CD4-positive, alpha-beta memory T cell (primary cell): ENCODE results near the gene PPIL1. TPM values are rescaled to one million over a fixed set of nuclear protein-coding genes. Genes with fewer than 3 reads are reported as not detected.

Experiments
- CTCF ChIA-PET: fragments of 350-600 bp; sonication (Branson Sonifier 250); formaldehyde crosslinking; loops from one replicate; lab custom pipeline; 2021; ENCODE audit warnings: inconsistent platforms; ENCODE audit not compliant: partially characterized antibody; lab: Charles Lee
- POLR2A ChIA-PET: fragments of 350-600 bp; sonication (Branson Sonifier 250); formaldehyde crosslinking; loops from one replicate; lab custom pipeline; 2021; ENCODE audit not compliant: partially characterized antibody; lab: Charles Lee
- DNase-seq, 5 donors: peaks; one replicate each; pipeline versions ENCODE4 v3.0.0 to v3.0.0-alpha.2; 2020 to 2022; ENCODE audit warnings: mixed read lengths in 1 of 5
- H3K27ac ChIP-seq: one replicate; pipeline ENCODE4 v1.7.0; 2013; ENCODE audit warnings: low read depth, low read length
- H3K27me3 ChIP-seq: 2 replicates; pipeline ENCODE4 v1.7.0; 2013; ENCODE audit warnings: mild to moderate bottlenecking, low read length, moderate library complexity; ENCODE audit not compliant: insufficient read depth
- H3K36me3 ChIP-seq: 2 replicates; pipeline ENCODE4 v1.7.0; 2013; ENCODE audit warnings: mild to moderate bottlenecking, low read length, moderate library complexity; ENCODE audit not compliant: insufficient read depth
- H3K4me1 ChIP-seq: 2 replicates; pipeline ENCODE4 v1.7.0; 2013; ENCODE audit warnings: mild to moderate bottlenecking, low read length, moderate library complexity; ENCODE audit not compliant: insufficient read depth
- H3K4me3 ChIP-seq, 2 donors: one replicate each; pipeline ENCODE4 v1.7.0; 2013; ENCODE audit warnings: low read length in 2 of 2, mild to moderate bottlenecking in 1 of 2
- H3K9me3 ChIP-seq, 2 donors: one replicate each; pipeline ENCODE4 v1.7.0; 2013; ENCODE audit warnings: low read length in 2 of 2, control low read depth in 1 of 2; ENCODE audit not compliant: control insufficient read depth in 1 of 2
- H3K27ac Mint-ChIP-seq, 7 donors: one replicate each; pipeline ENCODE4 v1.8.0; 2020 to 2021; ENCODE audit warnings: mixed read lengths in 7 of 7, mild to moderate bottlenecking in 6 of 7, inconsistent platforms in 3 of 7, moderate library complexity in 3 of 7
- H3K27me3 Mint-ChIP-seq, 2 donors: one replicate each; pipeline ENCODE4 v1.8.0; 2020 to 2021; ENCODE audit warnings: mixed read lengths in 2 of 2
- H3K36me3 Mint-ChIP-seq, 2 donors: one replicate each; pipeline ENCODE4 v1.8.0; 2020 to 2021; ENCODE audit warnings: mixed read lengths in 2 of 2, inconsistent platforms in 1 of 2, mild to moderate bottlenecking in 1 of 2
- H3K4me1 Mint-ChIP-seq, 4 donors: one replicate each; pipeline ENCODE4 v1.8.0; 2020 to 2021; ENCODE audit warnings: mixed read lengths in 4 of 4, mild to moderate bottlenecking in 1 of 4
- H3K4me3 Mint-ChIP-seq, 8 donors: one replicate each; pipeline ENCODE4 v1.8.0; 2020 to 2021; ENCODE audit warnings: mixed read lengths in 8 of 8, mild to moderate bottlenecking in 7 of 8, moderate library complexity in 6 of 8, inconsistent platforms in 3 of 8
- H3K9me3 Mint-ChIP-seq, 8 donors: one replicate each; pipeline ENCODE4 v1.8.0; 2020 to 2021; ENCODE audit warnings: mixed read lengths in 8 of 8, mild to moderate bottlenecking in 5 of 8, inconsistent platforms in 3 of 8, moderate library complexity in 1 of 8
- intact Hi-C: fragments of 100-400 bp; cut with micrococcal nuclease; formaldehyde crosslinking; loops from one replicate; pipeline ENCODE4 v1.15.1; 2023
- polyA plus RNA-seq, 2 donors: library from polyadenylated mRNA; unstranded; fragments of 300-500 nt; fragmentation: Illumina TruSeq; gene quantifications; one replicate each; pipeline ENCODE4 v1.2.3, GENCODE V29; 2021
- total RNA-seq, 2 experiments: library from RNA; stranded (reverse); gene quantifications; one replicate each; pipeline ENCODE4 v1.2.3, GENCODE V29; 2021

PPIL1 gene
- total and polyA plus RNA-seq, 4 experiments from 2014 or later: 8.4 to 19.7 (median 13.9) TPM

GRCh38 chr6:36851149-36851614, 23.4 kb downstream of the PPIL1 start:
- POLR2A ChIA-PET: no interaction called here

GRCh38 chr6:36850021-36850420, 24.6 kb downstream of the PPIL1 start:
- Histone ChIP-seq H3K27ac (no peak overlapping the region), H3K9me3 (peaks cover 0 to 3% of the 10 kb centered on the region in 2 donors), H3K36me3 (peaks cover 9% of the 10 kb centered on the region), H3K4me1 (no peaks in the 10 kb centered on the region), H3K4me3 (no peak overlapping the region), H3K27me3 (no peaks in the 10 kb centered on the region)
- Mint-ChIP-seq H3K4me1 (no peaks in the 10 kb centered on the region), H3K27ac (no peak overlapping the region), H3K4me3 (no peak overlapping the region), H3K27me3 (no peaks in the 10 kb centered on the region), H3K9me3 (peaks cover 0 to 20% (median 15%) of the 10 kb centered on the region in 8 donors), H3K36me3 (peaks cover 44% of the 10 kb centered on the region in 2 donors)
- no peak for DNase-seq
- intact Hi-C loops: no loop called here
- ChIA-PET POLR2A (no interaction called here), CTCF (interaction anchor here (0.7 to 5.6 kb wide), 10 partner anchors 10 to 168 kb away, joined by 3 to 47 read pairs (median 3); partner anchors contain the start of gene PPIL1)

More at GRCh38 chr6:36851149-36851614, 23.4 kb downstream of the PPIL1 start:
- Histone ChIP-seq H3K27ac (no peak overlapping the region), H3K27me3 (no peaks in the 10 kb centered on the region), H3K36me3 (peaks cover 20% of the 10 kb centered on the region), H3K9me3 (peaks cover 0 to 3% of the 10 kb centered on the region in 2 donors), H3K4me1 (no peaks in the 10 kb centered on the region), H3K4me3 (no peak overlapping the region)
- peaks cover 55% of the 10 kb centered on the region in 2 donors for H3K36me3 Mint-ChIP-seq
- intact Hi-C loops: loop anchor here (1.0 kb wide), 1 partner anchor 85 kb away; no protein-coding TSS in a partner anchor
- H3K27ac Mint-ChIP-seq: no peak overlapping the region
- H3K4me3 Mint-ChIP-seq: no peak overlapping the region
- CTCF ChIA-PET: interaction anchor here (0.9 to 5.6 kb wide), 10 partner anchors 9 to 375 kb away, joined by 3 to 47 read pairs (median 4); partner anchors contain the start of gene C6orf89
- no peaks in the 10 kb centered on the region for H3K27me3 Mint-ChIP-seq
- H3K4me1 Mint-ChIP-seq: no peaks in the 10 kb centered on the region
- peaks cover 0 to 20% (median 15%) of the 10 kb centered on the region in 8 donors for H3K9me3 Mint-ChIP-seq
- DNase-seq: peak in 4 of 5 donors; percentile 37 to 49 (median 46)

- POLR2A ChIA-PET: no interaction called here
- no peak overlapping the region for H3K27ac ChIP-seq
- DNase-seq: no peak
- no peaks in the 10 kb centered on the region for H3K4me1 ChIP-seq
- Mint-ChIP-seq H3K4me1 (no peaks in the 10 kb centered on the region), H3K36me3 (peaks cover 33 to 36% of the 10 kb centered on the region in 2 donors), H3K27ac (no peak overlapping the region), H3K27me3 (no peaks in the 10 kb centered on the region), H3K4me3 (no peak overlapping the region), H3K9me3 (peaks cover 0 to 20% (median 15%) of the 10 kb centered on the region in 8 donors)
- no peaks in the 10 kb centered on the region for H3K27me3 ChIP-seq
- intact Hi-C loops: no loop called here
- H3K36me3 ChIP-seq: peaks cover 9% of the 10 kb centered on the region
- peaks cover 0 to 3% of the 10 kb centered on the region in 2 donors for H3K9me3 ChIP-seq
- CTCF ChIA-PET: interaction anchor here (1.0 to 5.6 kb wide), 10 partner anchors 12 to 237 kb away, joined by 3 to 47 read pairs (median 3); partner anchors contain the start of gene PPIL1
- no peak overlapping the region for H3K4me3 ChIP-seq
These were observed 25.8 kb downstream of the PPIL1 start for GRCh38 chr6:36848658-36849441.

- peaks cover 0 to 3% of the 10 kb centered on the region in 2 donors for H3K9me3 ChIP-seq
- DNase-seq: no peak
- no peaks in the 10 kb centered on the region for H3K4me1 ChIP-seq
- intact Hi-C loops: no loop called here
- no peaks in the 10 kb centered on the region for H3K27me3 ChIP-seq
- Mint-ChIP-seq H3K27me3 (no peaks in the 10 kb centered on the region), H3K4me3 (no peak overlapping the region), H3K4me1 (no peaks in the 10 kb centered on the region), H3K36me3 (peaks cover 25 to 27% of the 10 kb centered on the region in 2 donors), H3K9me3 (peaks cover 0 to 20% (median 15%) of the 10 kb centered on the region in 8 donors), H3K27ac (peak overlapping the region in 1 of 7 donors; percentile 11)
- no peak overlapping the region for H3K27ac ChIP-seq
- POLR2A ChIA-PET: no interaction called here
- H3K36me3 ChIP-seq: peaks cover 7% of the 10 kb centered on the region
- H3K4me3 ChIP-seq: no peak overlapping the region
- CTCF ChIA-PET: interaction anchor here (0.7 to 1.6 kb wide), 4 partner anchors 18 to 362 kb away, joined by 3 to 4 read pairs (median 3); no protein-coding TSS in a partner anchor
These were observed 26.6 kb downstream of the PPIL1 start for GRCh38 chr6:36847991-36848390.

GRCh38 chr6:36847152-36847551, 27.5 kb downstream of the PPIL1 start:
- intact Hi-C loops: no loop called here
- Histone ChIP-seq H3K4me3 (no peak overlapping the region), H3K27me3 (no peaks in the 10 kb centered on the region), H3K9me3 (peaks cover 0 to 3% of the 10 kb centered on the region in 2 donors), H3K4me1 (no peaks in the 10 kb centered on the region), H3K36me3 (no peaks in the 10 kb centered on the region), H3K27ac (no peak overlapping the region)
- no peaks in the 10 kb centered on the region for H3K27me3 Mint-ChIP-seq
- H3K4me1 Mint-ChIP-seq: no peaks in the 10 kb centered on the region
- no peak overlapping the region for H3K4me3 Mint-ChIP-seq
- DNase-seq: no peak
- peaks cover 0 to 20% (median 15%) of the 10 kb centered on the region in 8 donors for H3K9me3 Mint-ChIP-seq
- no peak overlapping the region for H3K27ac Mint-ChIP-seq
- ChIA-PET CTCF (interaction anchor here (0.7 to 1.1 kb wide), 3 partner anchors 17 to 363 kb away, joined by 3 read pairs; no protein-coding TSS in a partner anchor), POLR2A (no interaction called here)
- H3K36me3 Mint-ChIP-seq: peaks cover 18 to 19% of the 10 kb centered on the region in 2 donors

GRCh38 chr6:36845233-36845632, 29.4 kb downstream of the PPIL1 start:
- H3K27me3 Mint-ChIP-seq: peaks cover 4 to 5% of the 10 kb centered on the region in 2 donors
- intact Hi-C loops: no loop called here
- Histone ChIP-seq H3K9me3 (peaks cover 0 to 2% of the 10 kb centered on the region in 2 donors), H3K27ac (no peak overlapping the region), H3K4me3 (no peak overlapping the region), H3K27me3 (peaks cover 9% of the 10 kb centered on the region), H3K4me1 (peaks cover 11% of the 10 kb centered on the region), H3K36me3 (no peaks in the 10 kb centered on the region)
- ChIA-PET CTCF (no interaction called here), POLR2A (no interaction called here)
- DNase-seq: no peak
- H3K27ac Mint-ChIP-seq: no peak overlapping the region
- peaks cover 3 to 4% of the 10 kb centered on the region in 2 donors for H3K36me3 Mint-ChIP-seq
- peaks cover 0 to 10% (median 5%) of the 10 kb centered on the region in 8 donors for H3K9me3 Mint-ChIP-seq
- H3K4me3 Mint-ChIP-seq: no peak overlapping the region
- peaks cover 1 to 10% (median 6%) of the 10 kb centered on the region in 4 donors for H3K4me1 Mint-ChIP-seq
